ENCODE measurements around the gene YBEY. TPM values are rescaled to one million over a fixed set of nuclear protein-coding genes. Genes with fewer than 3 reads are reported as not detected.

Gene YBEY
- total RNA-seq, 1 donor from 2014 or later: 11.3 TPM

GRCh38 chr21:46264046-46264689 lies 22.0 kb upstream of the YBEY start:
- DNase-seq (ENCODE audit: extremely low spot score in 2 of 2): no peak
- TF ChIP-seq POLR2AphosphoS5 (IDR thresholded peaks at IDR 0.05; ENCODE audit: insufficient read depth in 1 of 2, low read depth in 1 of 2): no peak
- no peak for TF ChIP-seq CTCF (IDR thresholded peaks at IDR 0.05)
- no peak for TF ChIP-seq POLR2A (IDR thresholded peaks at IDR 0.05)
- Histone ChIP-seq H3K27ac (no peak overlapping the region), H3K27me3 (no peaks in the 10 kb centered on the region), H3K4me3 (no peak overlapping the region), H3K36me3 (peaks cover 3 to 83% of the 10 kb centered on the region in 2 donors), H3K9me3 (no peaks in the 10 kb centered on the region), H3K4me1 (no peaks in the 10 kb centered on the region)
- intact Hi-C loops (cut with DNase I): no loop called here

GRCh38 chr21:46264690-46265144 lies 21.4 kb upstream of the YBEY start:
- no peaks in the 10 kb centered on the region for H3K27me3 ChIP-seq
- H3K27ac ChIP-seq: no peak overlapping the region
- TF ChIP-seq POLR2A (IDR thresholded peaks at IDR 0.05) (no peak), POLR2AphosphoS5 (IDR thresholded peaks at IDR 0.05; ENCODE audit: insufficient read depth in 1 of 2, low read depth in 1 of 2) (no peak), CTCF (IDR thresholded peaks at IDR 0.05) (no peak)
- no peak for DNase-seq (ENCODE audit: extremely low spot score in 2 of 2)
- H3K9me3 ChIP-seq: no peaks in the 10 kb centered on the region
- H3K4me1 ChIP-seq: no peaks in the 10 kb centered on the region
- peaks cover 3 to 83% of the 10 kb centered on the region in 2 donors for H3K36me3 ChIP-seq
- no peak overlapping the region for H3K4me3 ChIP-seq
- intact Hi-C loops (cut with DNase I): no loop called here

GRCh38 chr21:46265736-46266525 lies 20.2 kb upstream of the YBEY start:
- intact Hi-C loops (cut with DNase I): no loop called here
- no peak overlapping the region for H3K27ac ChIP-seq
- no peaks in the 10 kb centered on the region for H3K27me3 ChIP-seq
- peaks cover 3 to 82% of the 10 kb centered on the region in 2 donors for H3K36me3 ChIP-seq
- no peaks in the 10 kb centered on the region for H3K9me3 ChIP-seq
- H3K4me3 ChIP-seq: no peak overlapping the region
- H3K4me1 ChIP-seq: no peaks in the 10 kb centered on the region
- TF ChIP-seq POLR2A (IDR thresholded peaks at IDR 0.05) (no peak), CTCF (IDR thresholded peaks at IDR 0.05) (no peak)
- DNase-seq (ENCODE audit: extremely low spot score in 2 of 2): no peak

GRCh38 chr21:46266946-46267345 lies 19.2 kb upstream of the YBEY start:
- no peak overlapping the region for H3K4me3 ChIP-seq
- intact Hi-C loops (cut with DNase I): no loop called here
- no peaks in the 10 kb centered on the region for H3K4me1 ChIP-seq
- H3K36me3 ChIP-seq: peaks cover 3 to 82% of the 10 kb centered on the region in 2 donors
- H3K9me3 ChIP-seq: no peaks in the 10 kb centered on the region
- no peak for DNase-seq (ENCODE audit: extremely low spot score in 2 of 2)
- no peaks in the 10 kb centered on the region for H3K27me3 ChIP-seq
- TF ChIP-seq POLR2A (IDR thresholded peaks at IDR 0.05): no peak
- no peak for TF ChIP-seq CTCF (IDR thresholded peaks at IDR 0.05)
- TF ChIP-seq POLR2AphosphoS5 (IDR thresholded peaks at IDR 0.05; ENCODE audit: insufficient read depth in 1 of 2, low read depth in 1 of 2): no peak
- no peak overlapping the region for H3K27ac ChIP-seq

- intact Hi-C loops (cut with DNase I): no loop called here
- no peaks in the 10 kb centered on the region for H3K4me1 ChIP-seq
- DNase-seq (ENCODE audit: extremely low spot score in 2 of 2): no peak
- H3K4me3 ChIP-seq: no peak overlapping the region
- no peaks in the 10 kb centered on the region for H3K27me3 ChIP-seq
- no peak overlapping the region for H3K27ac ChIP-seq
- TF ChIP-seq CTCF (IDR thresholded peaks at IDR 0.05) (no peak), POLR2AphosphoS5 (IDR thresholded peaks at IDR 0.05; ENCODE audit: insufficient read depth in 1 of 2, low read depth in 1 of 2) (no peak), POLR2A (IDR thresholded peaks at IDR 0.05) (no peak)
- H3K9me3 ChIP-seq: no peaks in the 10 kb centered on the region
- H3K36me3 ChIP-seq: peaks cover 0 to 92% of the 10 kb centered on the region in 2 donors
These were observed 17.8 kb upstream of the YBEY start for GRCh38 chr21:46268371-46268770.

Data from vagina (tissue), 2 donors.